Loucy (cell line): ENCODE data around the gene TMEM59.
A peak's percentile ranks its signal among the peaks of the same experiment; 100 is the strongest.
"Not testable (repeated sequence)": the region's sequence is repeated elsewhere in the genome, so short reads cannot be mapped to it uniquely, and the experiment has no call there.

Source experiments
- H2AFZ ChIP-seq: fragments of 200-600 bp; sonication (generic); 2 replicates; pipeline ENCODE4 v1.6.0; 2016; ENCODE audit warnings: antibody characterized with exemption, mild to moderate bottlenecking, low read length, moderate library complexity
- H3F3A ChIP-seq: fragments of 200-600 bp; 2 replicates; pipeline ENCODE4 v1.6.0; 2016; ENCODE audit warnings: antibody characterized with exemption, low read depth, mild to moderate bottlenecking
- H3K27me3 ChIP-seq: fragments of 200-600 bp; sonication (generic); 2 replicates; pipeline ENCODE4 v1.6.1; 2014; ENCODE audit warnings: low read length, mild to moderate bottlenecking; ENCODE audit not compliant: insufficient read depth, poor library complexity, severe bottlenecking
- H3K36me3 ChIP-seq: fragments of 200-600 bp; sonication (generic); 2 replicates; pipeline ENCODE4 v1.6.1; 2016; ENCODE audit warnings: low read length; ENCODE audit not compliant: insufficient read depth
- H3K4me1 ChIP-seq: fragments of 200-600 bp; sonication (generic); 2 replicates; pipeline ENCODE4 v1.5.1; 2014; ENCODE audit warnings: low read length, mild to moderate bottlenecking; ENCODE audit not compliant: insufficient read depth, poor library complexity, severe bottlenecking
- H3K4me2 ChIP-seq: fragments of 200-600 bp; sonication (generic); 2 replicates; pipeline ENCODE4 v1.6.0; 2014; ENCODE audit warnings: antibody characterized with exemption, low read length, low read depth, mild to moderate bottlenecking; ENCODE audit not compliant: poor library complexity, severe bottlenecking
- H3K4me3 ChIP-seq: fragments of 200-600 bp; sonication (generic); 2 replicates; pipeline ENCODE4 v1.5.1; 2014; ENCODE audit warnings: low read length, mild to moderate bottlenecking, mixed read lengths; ENCODE audit not compliant: poor library complexity, severe bottlenecking
- H3K79me2 ChIP-seq: fragments of 200-600 bp; sonication (generic); 2 replicates; pipeline ENCODE4 v1.6.1; 2014; ENCODE audit warnings: low read length; ENCODE audit not compliant: insufficient read depth
- H3K9ac ChIP-seq: fragments of 200-600 bp; sonication (generic); 2 replicates; pipeline ENCODE4 v1.6.0; 2014; ENCODE audit warnings: mild to moderate bottlenecking, low read depth, low read length, moderate library complexity; ENCODE audit not compliant: poor library complexity, severe bottlenecking
- H3K9me2 ChIP-seq: fragments of 200-600 bp; sonication (generic); replicated peaks from 2 replicates; pipeline ENCODE4 v1.6.1; 2016; ENCODE audit warnings: low read depth, low read length, mixed read lengths
- H3K9me3 ChIP-seq: fragments of 200-600 bp; sonication (generic); 2 replicates; pipeline ENCODE4 v1.6.1; 2014; ENCODE audit warnings: mild to moderate bottlenecking, antibody characterized with exemption, low read length, low read depth; ENCODE audit not compliant: insufficient read depth
- H4K20me1 ChIP-seq: fragments of 200-600 bp; sonication (generic); 2 replicates; pipeline ENCODE4 v1.6.0; 2014; ENCODE audit warnings: antibody characterized with exemption, low read length, mild to moderate bottlenecking; ENCODE audit not compliant: insufficient read depth, poor library complexity, severe bottlenecking
- CTCF ChIP-seq: fragments of 200-600 bp; sonication (generic); conservative IDR thresholded peaks from 2 replicates; pipeline ENCODE4 v1.5.1; 2014; ENCODE audit warnings: mild to moderate bottlenecking, antibody characterized with exemption, low read length
- EZH2phosphoT487 ChIP-seq: fragments of 200-600 bp; IDR thresholded peaks from 2 replicates; pipeline ENCODE4 v1.6.1; 2018; ENCODE audit warnings: antibody characterized with exemption, mild to moderate bottlenecking, moderate library complexity, borderline replicate concordance

The TMEM59 gene

GRCh38 chr1:53998223-53998622 is 54.8 kb downstream of the TMEM59 start:
- Histone ChIP-seq H3K79me2 (no peaks in the 10 kb centered on the region), H3K4me1 (no peaks in the 10 kb centered on the region), H3K9me2 (no peaks in the 10 kb centered on the region), H3K9ac (no peak overlapping the region), H3K4me2 (no peak overlapping the region), H3K36me3 (no peaks in the 10 kb centered on the region), H3F3A (no peaks in the 10 kb centered on the region), H3K9me3 (no peaks in the 10 kb centered on the region), H2AFZ (no peak overlapping the region), H3K27me3 (no peaks in the 10 kb centered on the region), H3K4me3 (no peak overlapping the region), H4K20me1 (no peaks in the 10 kb centered on the region)
- no peak for TF ChIP-seq CTCF
- TF ChIP-seq EZH2phosphoT487, result no peak

- Histone ChIP-seq H2AFZ (no peak overlapping the region), H3K27me3 (no peaks in the 10 kb centered on the region), H3K9me3 (no peaks in the 10 kb centered on the region), H3K4me2 (no peak overlapping the region), H3K4me3 (no peak overlapping the region), H3F3A (no peaks in the 10 kb centered on the region), H3K36me3 (no peaks in the 10 kb centered on the region), H3K9ac (no peak overlapping the region), H3K79me2 (no peaks in the 10 kb centered on the region), H3K4me1 (no peaks in the 10 kb centered on the region), H4K20me1 (no peaks in the 10 kb centered on the region), H3K9me2 (no peaks in the 10 kb centered on the region)
- TF ChIP-seq EZH2phosphoT487 (no peak), CTCF (no peak)
Measured at GRCh38 chr1:53995683-53996082, 57.3 kb downstream of the TMEM59 start.

- not testable (repeated sequence) for H3K4me2 ChIP-seq, H4K20me1 ChIP-seq, H2AFZ ChIP-seq, H3K9me2 ChIP-seq, H3K79me2 ChIP-seq, H3K27me3 ChIP-seq, H3K9me3 ChIP-seq, H3K4me1 ChIP-seq, H3K36me3 ChIP-seq, H3K4me3 ChIP-seq, H3K9ac ChIP-seq, H3F3A ChIP-seq
Measured at GRCh38 chr1:53994516-53994915, 58.5 kb downstream of the TMEM59 start.

- H3K27me3 ChIP-seq, result no peaks in the 10 kb centered on the region
- TF ChIP-seq EZH2phosphoT487 (no peak), CTCF (0 out of 2 replicates have a peak, but pooled peaks have one; percentile 20)
- H3K4me2 ChIP-seq, result no peak overlapping the region
- no peaks in the 10 kb centered on the region for H3K36me3 ChIP-seq
- no peaks in the 10 kb centered on the region for H3K9me3 ChIP-seq
- H4K20me1 ChIP-seq, result no peaks in the 10 kb centered on the region
- H3K79me2 ChIP-seq, result no peaks in the 10 kb centered on the region
- no peak overlapping the region for H3K4me3 ChIP-seq
- H3K9me2 ChIP-seq, result no peaks in the 10 kb centered on the region
- no peak overlapping the region for H2AFZ ChIP-seq
- H3F3A ChIP-seq, result no peaks in the 10 kb centered on the region
- H3K9ac ChIP-seq, result no peak overlapping the region
- H3K4me1 ChIP-seq, result no peaks in the 10 kb centered on the region
Measured at GRCh38 chr1:53992085-53992874, 60.7 kb downstream of the TMEM59 start.
